ENCODE data around the gene DLST. TPM values are rescaled to one million over a fixed set of nuclear protein-coding genes. Genes with fewer than 3 reads are reported as not detected.

The DLST gene
- total RNA-seq, 1 donor = 50.9 TPM

DNA sequence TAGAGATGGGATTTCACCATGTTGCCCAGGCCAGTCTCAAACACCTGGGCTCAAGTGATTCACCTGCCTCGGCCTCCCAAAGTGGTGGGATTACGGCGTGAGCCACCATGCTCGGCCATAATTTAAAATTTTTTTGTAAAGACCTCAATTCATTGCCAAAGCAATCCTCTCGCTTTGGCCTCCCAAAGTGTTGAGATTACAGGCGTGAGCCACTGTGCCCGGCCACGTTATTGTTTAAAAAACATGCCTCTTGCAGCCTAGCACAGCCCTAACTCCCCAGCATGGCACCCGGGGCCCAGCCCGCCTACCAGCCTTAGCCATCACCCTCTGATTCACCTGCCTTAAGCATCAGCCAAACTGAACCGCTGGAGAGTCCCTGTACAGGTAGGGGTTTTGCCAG is 54.4 kb downstream of the DLST start:
- DNase-seq (ENCODE audit: low read depth in 2 of 3, low spot score in 2 of 3) = no peak

DNA sequence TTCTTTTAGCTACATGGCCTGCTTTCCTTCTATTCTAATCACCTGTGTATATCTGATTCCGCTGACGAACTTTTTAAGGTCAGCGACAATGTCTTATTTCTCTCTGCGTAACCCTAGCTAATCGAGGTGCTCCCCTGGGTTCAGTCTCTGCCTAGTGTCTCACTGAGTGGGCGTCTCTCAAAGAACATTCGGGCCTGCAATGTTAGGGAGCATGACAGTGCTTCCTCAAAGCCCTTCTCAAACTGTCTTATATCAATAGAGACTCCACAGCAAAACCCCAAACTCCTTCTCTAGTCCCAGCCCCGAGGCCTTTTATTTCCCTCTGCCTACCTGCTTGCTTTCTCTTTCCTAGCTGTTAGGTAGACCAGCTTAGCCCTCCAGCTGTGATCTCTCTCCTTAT is 55.0 kb downstream of the DLST start:
- DNase-seq (ENCODE audit: low read depth in 2 of 3, low spot score in 2 of 3) = no peak

DNA sequence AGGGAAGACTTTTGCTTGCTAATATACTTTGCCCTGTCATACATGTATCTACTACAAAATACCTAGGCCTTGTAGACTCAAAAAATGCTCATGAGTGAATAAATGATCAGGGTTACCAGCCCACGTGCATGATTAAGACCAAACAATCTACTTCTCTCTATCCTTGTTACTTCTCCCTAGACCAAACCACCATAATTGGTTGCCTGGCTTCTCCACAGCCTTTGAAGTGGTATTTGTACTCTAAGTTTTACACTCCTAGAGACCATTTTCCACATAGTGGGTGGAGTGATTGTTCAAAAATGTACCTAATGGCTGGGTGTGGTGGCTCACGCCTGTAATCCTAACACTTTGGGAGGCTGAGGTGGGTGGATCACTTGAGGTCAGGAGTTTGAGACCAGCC is 55.5 kb downstream of the DLST start:
- DNase-seq (ENCODE audit: low read depth in 2 of 3, low spot score in 2 of 3) = no peak

DNA sequence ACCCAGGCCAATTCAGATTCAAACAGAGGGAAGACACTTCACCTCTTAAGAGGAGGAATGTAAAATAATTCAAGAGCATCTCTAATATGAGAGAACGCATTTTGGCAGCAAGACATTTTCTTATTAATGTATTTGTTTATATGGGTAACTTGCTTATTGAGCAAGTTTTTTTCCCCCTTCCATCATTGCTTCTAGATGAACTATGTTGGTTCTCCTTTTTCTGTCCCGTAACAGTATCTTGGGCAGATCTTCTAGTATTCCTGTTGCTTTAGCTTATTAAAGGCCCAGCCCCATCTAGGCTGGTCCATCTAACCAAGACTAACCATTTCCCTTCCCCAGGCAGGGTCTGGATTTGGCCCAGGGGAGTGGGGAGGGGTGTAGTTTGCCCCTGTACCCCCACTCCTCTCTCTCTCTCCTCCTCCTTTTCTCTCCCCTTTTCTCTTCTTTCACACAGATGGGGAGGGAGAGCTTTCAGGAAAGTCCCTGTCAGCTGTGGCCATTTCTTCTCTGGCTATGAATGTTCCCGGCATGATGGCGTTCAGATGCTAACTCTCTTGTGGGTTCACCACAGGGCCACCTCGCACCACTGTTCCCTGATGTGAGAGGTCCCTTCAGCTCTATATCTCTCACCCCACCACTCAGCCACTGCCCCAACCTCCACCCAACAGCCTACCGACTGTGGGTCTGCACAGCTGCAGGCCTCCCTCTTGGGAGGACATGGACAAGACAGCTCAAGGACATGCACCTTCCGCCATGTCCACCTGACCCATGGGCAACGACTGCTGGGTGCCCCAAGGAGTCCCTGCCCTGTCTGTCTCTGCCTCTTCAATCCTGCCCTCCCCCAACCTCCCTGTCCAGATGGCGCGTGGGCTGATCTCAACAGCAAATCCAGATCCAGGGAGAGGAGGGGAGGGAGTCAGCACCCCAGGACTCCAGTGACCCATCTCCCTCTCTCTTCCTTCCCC is 57.1 kb downstream of the DLST start:
- no peak for DNase-seq (ENCODE audit: low read depth in 2 of 3, low spot score in 2 of 3)

DNA sequence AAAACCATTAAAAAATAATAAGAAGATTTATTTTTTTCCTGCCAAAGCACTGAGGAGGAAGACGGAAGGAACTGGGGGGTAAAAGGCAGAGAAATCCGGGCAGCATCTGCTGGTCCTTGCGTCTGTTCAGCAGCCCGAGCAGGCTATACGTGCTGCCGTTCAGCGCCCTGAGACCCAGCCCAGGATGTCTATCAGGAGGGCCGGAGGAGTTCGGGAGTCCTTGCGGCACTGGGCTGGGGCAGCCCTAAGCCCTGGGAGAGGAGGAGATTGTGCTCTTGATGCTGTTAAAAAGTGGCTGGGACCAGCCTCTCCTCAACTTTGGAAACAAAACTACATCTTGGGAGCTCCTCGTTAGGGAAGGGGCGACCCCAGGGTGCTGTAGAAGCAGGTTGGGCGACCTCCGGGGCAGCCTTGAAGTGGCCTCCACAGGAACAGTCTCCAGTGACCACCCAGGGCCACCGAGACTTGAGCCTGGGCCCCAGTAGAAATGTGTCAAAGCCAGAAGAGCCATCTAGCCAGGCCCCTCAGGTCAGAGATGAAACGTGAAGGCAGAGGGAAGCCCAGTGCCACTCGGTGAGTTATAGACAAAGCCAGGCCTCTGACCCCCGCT is 59.3 kb downstream of the DLST start:
- no peak for DNase-seq (ENCODE audit: low read depth in 2 of 3, low spot score in 2 of 3)

DNA sequence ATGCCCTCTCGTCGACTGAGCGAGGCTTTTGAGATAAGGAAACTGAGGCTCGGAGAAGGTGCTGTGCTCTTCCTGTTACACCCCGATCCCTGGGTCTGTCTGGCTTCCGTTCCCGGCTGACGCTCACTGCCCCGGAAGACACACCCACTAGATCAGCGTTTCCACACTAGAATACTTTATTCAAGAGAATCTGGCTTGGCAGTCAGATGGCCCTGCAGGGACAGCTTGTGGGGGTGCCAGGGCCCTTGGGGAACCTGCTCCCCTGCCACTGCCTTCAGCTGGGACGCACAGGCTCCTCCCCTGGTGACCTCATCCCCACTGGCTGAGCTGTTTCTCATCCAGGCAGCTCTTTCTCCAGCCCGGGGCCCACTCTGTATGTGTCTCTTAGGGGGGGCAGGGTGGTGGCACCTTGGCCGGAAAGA is 60.0 kb downstream of the DLST start:
- peak in 2 of 3 donors; percentile 62 to 72 for DNase-seq (ENCODE audit: low read depth in 2 of 3, low spot score in 2 of 3)

DNA sequence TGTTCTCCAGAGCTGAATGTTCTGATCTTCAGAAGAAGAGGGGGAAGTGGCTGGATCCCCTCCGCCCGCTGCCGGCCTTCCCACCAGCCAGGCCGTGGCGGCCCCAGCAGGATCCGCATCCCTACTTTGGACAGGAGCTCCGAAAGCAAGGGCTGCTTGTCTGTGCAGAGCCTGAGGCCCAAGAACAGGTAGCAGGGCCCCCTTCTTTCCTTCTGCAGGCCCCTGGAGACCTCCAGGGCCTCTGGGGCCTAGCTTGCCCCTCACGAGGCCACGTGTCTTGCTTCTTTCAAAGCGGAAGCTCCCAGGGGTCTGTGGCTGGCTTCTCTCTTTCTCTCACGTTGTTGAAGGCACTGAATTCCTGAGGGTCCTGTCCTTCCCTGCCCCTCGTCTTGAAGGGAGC is 60.5 kb downstream of the DLST start:
- no peak for DNase-seq (ENCODE audit: low read depth in 2 of 3, low spot score in 2 of 3)

DNA sequence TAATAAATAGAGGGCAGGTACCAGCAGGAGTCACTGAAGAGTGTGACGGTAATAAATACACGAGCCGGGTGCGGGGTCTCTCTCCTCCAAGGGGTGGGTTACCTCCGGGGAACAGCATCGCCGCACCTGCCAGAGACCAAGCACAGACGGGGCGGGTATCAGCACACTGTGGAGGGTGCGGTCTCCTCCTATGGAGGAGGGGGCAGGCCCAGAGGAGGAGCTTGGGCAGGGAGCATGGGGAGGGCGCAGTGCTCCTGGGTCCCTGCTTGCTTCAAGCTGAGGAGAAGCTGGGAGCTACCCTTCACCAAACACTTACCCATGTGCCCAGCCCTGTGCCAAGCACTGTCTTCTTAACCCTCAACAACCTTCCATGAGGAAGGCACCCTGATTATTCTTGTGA is 60.9 kb downstream of the DLST start:
- no peak for DNase-seq (ENCODE audit: low read depth in 2 of 3, low spot score in 2 of 3)

DNA sequence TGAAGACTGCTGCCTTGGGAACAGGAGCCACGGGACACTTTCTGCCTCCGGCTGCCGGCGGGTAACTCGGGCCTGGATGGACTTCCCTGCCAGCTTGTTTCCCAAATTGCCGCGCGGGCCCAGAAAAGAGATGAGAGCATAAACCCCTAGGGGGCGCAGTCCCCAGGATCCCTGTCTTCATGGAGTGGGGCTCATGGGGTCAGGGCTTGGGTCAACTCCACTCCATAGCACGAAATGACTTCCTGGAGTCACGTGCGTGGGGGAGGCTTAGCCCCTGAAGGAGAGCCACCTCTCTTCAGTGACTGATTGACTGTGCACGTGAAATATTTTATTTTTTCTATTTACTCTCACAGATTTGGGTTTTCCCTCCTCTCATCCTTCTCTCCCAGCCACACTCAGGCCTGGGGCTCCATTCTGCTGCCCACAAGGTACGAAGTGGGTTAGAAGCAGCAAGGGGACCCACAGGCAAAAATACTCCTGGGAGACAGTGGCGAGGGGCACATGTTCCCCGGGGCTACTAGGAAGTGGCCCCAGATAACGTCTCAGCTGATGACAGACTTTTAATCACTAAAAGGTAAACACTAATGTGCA is 63.6 kb downstream of the DLST start:
- DNase-seq (ENCODE audit: low read depth in 2 of 3, low spot score in 2 of 3) = no peak

DNA sequence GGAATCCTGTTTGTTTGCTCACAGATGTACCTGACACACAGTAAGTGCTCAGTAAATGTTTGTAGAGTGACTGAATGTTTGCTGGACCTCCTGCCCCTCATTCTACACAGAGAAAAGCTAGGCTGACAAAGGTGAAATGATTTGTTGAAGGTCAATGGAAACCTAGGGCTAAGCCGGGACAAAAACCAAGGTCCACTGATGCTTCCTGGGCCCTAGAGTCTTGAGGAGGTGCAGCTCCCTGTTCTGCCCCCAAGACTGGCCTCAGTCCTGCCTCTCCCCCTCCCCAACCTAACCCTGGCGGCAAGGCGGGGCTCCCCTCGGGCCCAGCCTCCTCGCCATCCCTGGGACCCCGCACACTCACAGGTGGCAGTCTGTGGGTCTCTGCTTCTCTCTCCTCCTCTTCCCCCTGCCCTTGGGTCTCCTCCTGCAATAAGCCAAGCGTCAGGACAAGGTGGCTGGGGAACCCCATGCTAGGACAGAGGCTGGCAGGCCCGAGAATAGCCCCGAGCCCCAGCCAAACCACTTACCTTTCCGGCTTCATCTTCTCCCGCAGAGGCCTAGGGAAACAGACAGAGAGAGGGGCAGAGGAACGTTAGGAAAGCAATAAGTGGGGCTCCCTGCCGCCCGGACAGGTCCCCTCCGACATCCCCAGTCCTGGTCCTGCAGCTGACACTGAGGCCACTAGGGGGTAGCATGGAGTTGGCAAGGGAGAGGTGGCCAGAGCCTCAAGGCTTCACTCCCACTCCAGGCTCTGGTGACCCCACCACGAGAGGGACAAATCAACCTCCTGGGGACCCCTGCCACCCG is 64.3 kb downstream of the DLST start:
- peak; percentile 44 to 83 (median 62) for DNase-seq (ENCODE audit: low read depth in 2 of 3, low spot score in 2 of 3)

DNA sequence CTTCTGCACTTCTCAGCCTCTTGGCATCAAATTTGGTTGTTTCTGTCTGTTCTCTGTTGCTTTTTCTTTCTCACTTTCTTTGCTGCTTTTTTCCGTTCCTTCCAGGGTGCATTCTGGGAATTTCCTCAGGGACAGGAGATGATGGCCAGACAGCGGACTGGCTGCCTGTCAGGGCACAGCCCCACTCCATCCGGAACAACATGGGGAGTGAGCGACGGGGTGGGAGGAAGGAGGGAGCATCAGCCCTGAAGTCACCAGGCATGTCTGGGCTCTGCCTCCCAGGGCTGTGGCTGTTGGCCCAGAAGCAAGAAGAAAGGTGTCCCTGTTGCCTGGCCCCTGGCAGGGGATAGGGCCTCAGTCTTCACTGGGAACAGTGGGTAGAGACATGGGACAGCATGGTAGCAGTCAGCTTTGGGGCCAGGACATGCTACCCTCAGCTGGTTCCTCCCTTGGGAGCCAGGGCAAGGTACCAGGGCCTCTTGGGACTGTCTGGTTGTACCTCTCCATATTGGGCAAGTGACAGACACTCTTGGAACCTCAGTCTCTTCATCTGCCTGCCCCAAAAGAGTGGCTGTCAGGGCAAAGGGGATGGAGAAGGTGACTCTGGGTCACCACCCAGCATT is 65.1 kb downstream of the DLST start:
- no peak for DNase-seq (ENCODE audit: low read depth in 2 of 3, low spot score in 2 of 3)

DNA sequence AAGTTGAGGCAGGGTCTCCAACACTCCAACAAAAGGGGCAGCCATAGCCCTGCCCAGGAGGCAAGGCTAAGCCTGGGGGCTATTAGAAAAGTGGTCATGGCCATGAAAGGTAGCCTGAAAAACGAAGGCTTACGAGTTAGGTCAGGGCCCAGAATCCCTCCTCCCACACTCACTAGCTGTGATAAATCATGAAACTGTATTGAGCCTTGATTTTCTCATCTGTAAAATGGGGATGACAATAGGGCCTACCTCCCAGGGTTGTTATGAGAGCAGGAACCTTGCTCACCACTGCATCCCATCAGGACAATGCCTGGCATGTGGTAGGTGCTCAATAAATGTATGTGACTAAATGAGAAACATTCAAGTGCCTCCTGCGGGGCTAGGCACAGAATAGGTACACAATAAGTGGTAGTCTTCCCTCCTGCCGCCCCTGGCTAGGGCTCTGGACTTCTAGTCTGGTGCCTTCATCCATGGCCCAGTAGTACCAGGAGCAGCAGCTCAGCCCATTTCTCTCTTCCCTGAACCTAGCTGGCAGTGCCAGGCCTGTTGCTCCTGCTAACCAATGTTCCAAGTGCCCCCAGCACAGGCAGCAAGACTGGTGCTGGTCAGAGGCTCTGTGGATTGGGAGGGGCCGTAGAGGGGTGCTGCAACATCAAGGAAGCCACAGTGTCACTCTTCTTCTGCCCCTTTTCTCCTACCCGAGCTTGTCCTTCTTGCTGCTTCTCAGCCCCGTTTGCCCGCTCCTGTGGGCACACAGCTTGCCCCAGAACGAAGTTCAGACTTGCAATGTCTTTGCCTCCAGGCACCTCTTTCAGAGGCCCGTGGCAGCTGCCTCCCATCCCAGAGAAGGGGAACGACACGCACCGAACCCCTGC is 65.9 kb downstream of the DLST start:
- no peak for DNase-seq (ENCODE audit: low read depth in 2 of 3, low spot score in 2 of 3)

DNA sequence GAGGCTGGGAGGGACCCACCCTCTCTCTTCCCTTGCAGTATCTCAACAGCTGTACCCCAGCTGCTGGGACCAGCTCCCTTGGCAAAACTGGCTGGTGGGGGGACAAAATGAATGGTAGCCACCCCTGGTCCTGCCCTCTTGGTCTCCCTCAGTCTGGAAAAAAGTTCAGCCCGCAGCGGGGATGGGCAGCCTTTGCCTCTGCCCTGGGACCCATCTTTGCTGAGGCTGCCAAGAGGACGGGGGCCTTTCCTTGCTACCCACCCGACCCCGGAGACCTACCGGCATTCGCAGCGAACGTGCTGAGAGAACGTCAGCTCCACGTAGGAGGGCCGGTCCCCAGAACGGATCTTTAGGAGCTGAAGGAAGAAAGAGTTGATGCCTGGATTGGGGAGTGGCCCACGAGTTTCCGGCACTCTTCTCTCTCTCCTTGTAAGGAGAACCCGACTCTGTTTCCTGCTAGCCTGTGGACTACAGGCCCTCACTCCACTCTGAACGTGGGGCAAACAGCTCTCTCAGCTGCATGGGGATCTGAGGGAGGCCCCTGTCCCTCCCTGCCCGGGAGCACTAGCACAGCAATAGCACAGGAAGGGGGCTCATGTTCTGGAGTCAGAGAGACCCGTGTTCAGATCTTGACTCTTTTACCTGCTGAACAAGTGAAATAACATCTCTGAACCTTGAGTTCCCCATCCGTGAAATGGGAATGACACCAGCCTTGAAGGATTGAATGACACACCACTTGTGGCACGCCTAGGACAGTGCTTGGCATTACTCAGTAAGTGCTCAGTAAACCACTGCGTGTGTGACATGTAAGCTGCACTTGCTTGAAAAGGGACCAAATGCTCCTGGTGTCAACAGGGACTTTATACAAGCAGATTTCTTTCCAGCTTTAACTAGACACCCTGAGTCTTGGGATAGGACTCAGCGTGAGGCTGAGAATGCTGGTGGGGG is 66.8 kb downstream of the DLST start:
- no peak for DNase-seq (ENCODE audit: low read depth in 2 of 3, low spot score in 2 of 3)

DNA sequence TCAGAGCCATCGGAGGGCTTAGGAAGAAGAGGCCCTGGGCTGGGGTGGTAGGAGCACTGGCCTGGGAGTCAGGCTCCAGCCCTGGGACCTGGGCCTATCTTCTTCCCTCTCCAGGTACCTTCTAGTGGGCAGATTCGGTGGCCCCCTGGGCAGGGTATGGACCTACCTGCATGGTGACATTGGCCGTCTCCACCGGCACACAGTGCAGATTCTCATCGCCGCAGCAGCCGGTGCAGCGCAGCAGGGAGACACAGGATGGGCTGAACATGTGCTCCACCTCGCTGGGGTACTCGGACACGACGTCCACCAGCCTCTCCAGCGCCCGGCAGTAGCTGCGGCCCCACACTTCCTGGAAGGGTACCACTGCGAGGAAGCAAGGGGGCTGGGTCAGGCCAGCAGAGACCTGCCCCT is 67.5 kb downstream of the DLST start:
- no peak for DNase-seq (ENCODE audit: low read depth in 2 of 3, low spot score in 2 of 3)

DNA sequence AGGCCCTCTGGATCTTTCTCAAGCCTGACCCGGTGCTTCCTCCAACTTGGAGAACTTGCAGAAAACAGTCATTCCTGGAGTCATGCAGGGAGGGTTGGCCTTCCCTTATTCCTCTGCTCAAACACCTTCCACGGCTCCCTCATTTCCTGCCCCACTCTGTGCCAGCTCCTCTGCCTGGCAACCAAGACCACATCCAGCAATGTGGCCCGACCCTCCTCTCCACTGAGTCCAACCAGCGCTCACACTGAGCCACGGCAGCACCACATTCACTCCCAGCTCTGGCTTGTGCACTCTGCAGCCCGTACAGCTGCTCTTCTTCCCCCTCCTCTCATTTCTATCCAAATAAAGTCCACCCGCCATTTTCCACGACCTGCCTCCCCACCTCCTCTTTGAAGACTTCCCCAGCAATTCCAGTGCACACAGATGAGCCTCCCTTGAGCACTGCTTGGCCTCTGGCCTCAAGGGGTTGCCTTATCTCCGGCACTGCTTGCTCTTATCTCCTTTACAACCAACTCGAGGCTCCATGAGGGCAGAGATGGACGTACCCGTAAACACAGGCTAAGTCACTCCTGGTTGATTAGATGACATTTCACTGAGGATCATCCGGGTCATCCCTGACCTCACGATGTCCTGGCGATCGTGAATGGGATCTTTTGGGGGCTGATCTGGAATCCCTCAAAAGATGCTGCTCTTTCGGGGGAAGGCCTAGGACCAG is 68.3 kb downstream of the DLST start:
- no peak for DNase-seq (ENCODE audit: low read depth in 2 of 3, low spot score in 2 of 3)

DNA sequence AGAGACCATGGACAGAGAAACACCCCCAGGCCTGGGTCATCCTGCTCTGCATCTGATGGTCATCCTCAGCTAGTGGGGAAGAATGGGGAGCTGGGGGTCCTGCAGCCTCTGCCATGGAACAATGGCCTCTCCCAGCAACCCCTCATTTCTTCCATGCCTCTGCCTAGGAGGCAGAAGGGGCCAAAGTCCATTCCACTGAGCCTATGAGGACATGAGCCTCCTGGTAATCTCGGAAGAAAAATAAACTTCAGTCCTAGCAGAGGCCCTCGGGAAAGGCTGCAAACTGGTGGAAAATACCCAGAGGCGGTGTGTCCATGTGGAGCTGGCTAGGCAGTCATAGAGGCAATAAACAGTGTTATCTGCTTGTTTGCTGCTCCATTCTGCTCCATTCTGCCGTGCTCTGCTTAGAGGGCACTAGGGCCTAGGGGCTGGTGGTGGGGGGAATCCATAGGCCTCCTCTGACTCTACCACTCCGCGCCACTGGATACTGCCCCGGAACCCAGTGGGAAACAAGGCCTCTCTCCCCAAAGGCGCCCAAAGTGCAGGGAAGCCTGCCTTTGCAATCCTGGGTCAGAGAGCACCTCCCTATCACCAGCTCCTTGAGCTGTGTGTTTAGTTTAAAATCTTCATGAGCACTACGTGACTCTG is 69.2 kb downstream of the DLST start:
- DNase-seq (ENCODE audit: low read depth in 2 of 3, low spot score in 2 of 3) = no peak

DNA sequence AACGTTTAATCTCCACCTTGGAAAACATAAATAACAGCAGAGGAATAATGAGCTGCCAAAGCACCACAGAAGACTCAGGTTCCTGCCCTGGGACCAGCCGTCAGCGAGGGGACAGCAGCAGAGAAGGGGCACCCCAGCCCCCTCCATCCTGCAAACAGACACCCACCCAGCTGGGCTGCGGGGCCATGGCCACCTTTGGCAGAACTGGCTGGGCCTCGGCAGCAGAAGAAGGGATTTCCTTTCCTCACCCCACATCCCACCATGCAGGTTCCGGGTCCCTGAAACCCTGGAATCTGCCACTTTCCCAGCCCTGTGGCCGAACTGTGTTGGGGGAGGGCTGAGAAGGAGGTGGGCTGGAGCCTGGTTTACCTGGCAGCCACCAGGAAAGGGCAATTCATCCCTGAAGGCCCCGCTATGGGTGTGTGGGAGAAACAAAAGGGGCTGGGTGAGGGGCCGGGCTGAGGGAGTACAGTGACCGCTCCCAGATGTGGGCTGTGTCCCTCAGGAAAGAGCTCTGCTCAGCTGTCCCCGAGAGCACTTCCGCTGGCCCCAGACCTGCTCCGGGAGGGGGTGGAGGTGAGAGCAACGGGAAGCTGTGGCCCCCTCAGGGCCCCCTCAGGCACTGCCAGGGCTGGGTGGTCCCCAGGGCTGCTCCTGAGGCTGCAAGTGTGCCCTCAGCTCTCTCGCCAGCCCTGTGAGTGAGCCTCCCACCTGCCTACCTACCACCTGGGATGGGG is 69.9 kb downstream of the DLST start:
- DNase-seq (ENCODE audit: low read depth in 2 of 3, low spot score in 2 of 3) = no peak
